SK-N-SH (cell line): ENCODE data around the gene MYL2. TPM values are rescaled to one million over a fixed set of nuclear protein-coding genes. Genes with fewer than 3 reads are reported as not detected.

Experiments
- CTCF ChIA-PET: fragments of 300-600, 350-600 bp; formaldehyde crosslinking; extraction: SDS; loops from one replicate; lab custom pipeline; 2021; lab: Yijun Ruan, JAX
- POLR2A ChIA-PET: fragments of 350-600 bp; sonication (Branson Sonifier 250); formaldehyde crosslinking; extraction: SDS; loops from one replicate; lab custom pipeline; 2020; ENCODE audit warnings: antibody characterized with exemption, inconsistent platforms; lab: Yijun Ruan, JAX
- DNase-seq: peaks from one replicate; pipeline ENCODE4 v3.0.0; 2012
- H2AFZ ChIP-seq: fragments of 200-600 bp; sonication (generic); 2 replicates; pipeline ENCODE4 v1.8.1; 2016; ENCODE audit warnings: antibody characterized with exemption, mild to moderate bottlenecking, low read depth
- H3F3A ChIP-seq: fragments of 200-600 bp; sonication (generic); replicated peaks from 2 replicates; pipeline ENCODE3; 2016; ENCODE audit warnings: antibody characterized with exemption, mild to moderate bottlenecking; ENCODE audit not compliant: insufficient read depth
- H3K27ac ChIP-seq, 2 experiments: fragments of 200-500 bp in 1 of 2; fragments of 200-600 bp in 1 of 2; sonication (Bioruptor generic) in 1 of 2; sonication (generic), shearing (Covaris generic) in 1 of 2; 2 replicates each; pipeline versions ENCODE4 v1.5.1 to v1.6.1; 2014 to 2016; ENCODE audit warnings: low read depth in 2 of 2, inconsistent platforms in 1 of 2, low read length in 1 of 2, mild to moderate bottlenecking in 1 of 2, mixed read lengths in 1 of 2
- H3K27me3 ChIP-seq: fragments of 200-600 bp; sonication (generic), shearing (Covaris generic); 2 replicates; pipeline ENCODE4 v1.6.1; 2016; ENCODE audit warnings: mixed run types; ENCODE audit not compliant: insufficient read depth
- H3K36me3 ChIP-seq, 2 experiments: fragments of 200-500 bp in 1 of 2; fragments of 200-600 bp in 1 of 2; sonication (Bioruptor generic) in 1 of 2; sonication (generic) in 1 of 2; replicated peaks in 1 of 2; 2 replicates each; pipeline versions ENCODE3 to v1.5.1; 2014 to 2016; ENCODE audit warnings: low read length in 1 of 2, mild to moderate bottlenecking in 1 of 2; ENCODE audit not compliant: insufficient read depth in 2 of 2, control insufficient read depth in 1 of 2
- H3K4me1 ChIP-seq, 2 experiments: fragments of 200-500 bp in 1 of 2; fragments of 200-600 bp in 1 of 2; sonication (Bioruptor generic) in 1 of 2; sonication (generic), shearing (Covaris generic) in 1 of 2; 2 replicates each; pipeline versions ENCODE4 v1.5.1 to v1.6.1; 2014 to 2016; ENCODE audit warnings: low read depth in 1 of 2, low read length in 1 of 2, mixed run types in 1 of 2; ENCODE audit not compliant: insufficient read depth in 2 of 2, control insufficient read depth in 1 of 2
- H3K4me2 ChIP-seq: fragments of 200-600 bp; sonication (generic), shearing (Covaris generic); 2 replicates; pipeline ENCODE4 v1.6.1; 2017; ENCODE audit warnings: mixed run types
- H3K4me3 ChIP-seq, 2 experiments: fragments of 200-500 bp in 1 of 2; fragments of 200-600 bp in 1 of 2; sonication (Bioruptor generic) in 1 of 2; sonication (generic), shearing (Covaris generic) in 1 of 2; 2 replicates each; pipeline versions ENCODE4 v1.5.1 to v1.8.1; 2014 to 2016; ENCODE audit warnings: low read depth in 2 of 2, inconsistent platforms in 1 of 2, low read length in 1 of 2, mild to moderate bottlenecking in 1 of 2, mixed read lengths in 1 of 2, moderate library complexity in 1 of 2
- H3K79me2 ChIP-seq: fragments of 200-600 bp; sonication (generic); 2 replicates; pipeline ENCODE4 v1.8.1; 2017; ENCODE audit warnings: mild to moderate bottlenecking; ENCODE audit not compliant: insufficient read depth
- H3K9ac ChIP-seq: fragments of 200-600 bp; sonication (generic); 2 replicates; pipeline ENCODE4 v1.6.1; 2017; ENCODE audit warnings: mixed run types
- H3K9me2 ChIP-seq: fragments of 200-600 bp; sonication (generic); 2 replicates; pipeline ENCODE4 v1.6.1; 2017; ENCODE audit warnings: mixed run types
- H3K9me3 ChIP-seq: fragments of 200-600 bp; sonication (generic); 2 replicates; pipeline ENCODE4 v1.6.1; 2017; ENCODE audit warnings: mixed run types, mild to moderate bottlenecking, moderate library complexity
- H4K20me1 ChIP-seq: fragments of 200-600 bp; sonication (generic); 2 replicates; pipeline ENCODE4 v1.6.1; 2017; ENCODE audit warnings: mild to moderate bottlenecking, mixed run types; ENCODE audit not compliant: insufficient read depth
- CTCF ChIP-seq: fragments of 200-600 bp; sonication (generic); IDR thresholded peaks from 2 replicates; pipeline ENCODE4 v1.6.1; 2017; ENCODE audit warnings: antibody characterized with exemption, mild to moderate bottlenecking, moderate library complexity
- EP300 ChIP-seq, 2 experiments: IDR thresholded peaks; 2 replicates each; pipeline versions ENCODE4 v1.4.0 to v1.6.1; 2012; ENCODE audit warnings: borderline replicate concordance in 1 of 2, low read depth in 1 of 2, low read length in 1 of 2
- EZH2phosphoT487 ChIP-seq: fragments of 200-600 bp; sonication (generic); IDR thresholded peaks from 2 replicates; pipeline ENCODE4 v1.6.1; 2017; ENCODE audit warnings: low read depth, mixed run types, mild to moderate bottlenecking, antibody characterized with exemption, moderate library complexity, borderline replicate concordance
- FOSL2 ChIP-seq: IDR thresholded peaks from 2 replicates; pipeline ENCODE4 v1.4.0; 2012; ENCODE audit warnings: low read depth, mild to moderate bottlenecking, moderate library complexity, borderline replicate concordance
- JUND ChIP-seq: IDR thresholded peaks from 2 replicates; pipeline ENCODE4 v1.4.0; 2012
- MEF2A ChIP-seq: IDR thresholded peaks from 2 replicates; pipeline ENCODE4 v1.4.0; 2012; ENCODE audit warnings: low read depth, borderline replicate concordance
- NRF1 ChIP-seq: IDR thresholded peaks from 2 replicates; pipeline ENCODE4 v1.6.1; 2012; ENCODE audit warnings: low read depth, mild to moderate bottlenecking, low read length
- POLR2AphosphoS5 ChIP-seq: IDR thresholded peaks from 2 replicates; pipeline ENCODE4 v1.6.1; 2012; ENCODE audit warnings: low read depth, low read length
- SMC3 ChIP-seq: IDR thresholded peaks from 2 replicates; pipeline ENCODE4 v1.6.1; 2012; ENCODE audit warnings: low read depth, low read length, improper control_type of control experiment
- TCF12 ChIP-seq: IDR thresholded peaks from 2 replicates; pipeline ENCODE4 v1.4.0; 2012
- TEAD4 ChIP-seq: IDR thresholded peaks from 2 replicates; pipeline ENCODE4 v1.4.0; 2012; ENCODE audit warnings: mild to moderate bottlenecking, borderline replicate concordance; ENCODE audit not compliant: insufficient read depth
- YY1 ChIP-seq: IDR thresholded peaks from 2 replicates; pipeline ENCODE4 v1.4.0; 2012; ENCODE audit warnings: low read depth, mild to moderate bottlenecking
- WGBS: methylation state at CpG from one replicate; pipeline ENCODE4 v1.1.6; 2017; ENCODE audit warnings: low lambda C conversion rate; 5-methylcytosine and 5-hydroxymethylcytosine counted together
- polyA plus RNA-seq, 3 experiments: library from polyadenylated mRNA; depleted of rRNA; stranded (reverse); fragments of >200 nt; gene quantifications; 2 replicates each; pipeline ENCODE4 v1.2.3, GENCODE V29; 2012

Gene MYL2
- polyA plus RNA-seq, 1 of the 3 experiments (the other 2 are of a cell fraction): not detected

- H3K36me3 ChIP-seq: no peaks in the 10 kb centered on the region
- no peak for DNase-seq
- H3F3A ChIP-seq: no peaks in the 10 kb centered on the region
- no peak overlapping the region for H2AFZ ChIP-seq
- no peaks in the 10 kb centered on the region for H3K9me3 ChIP-seq
- H3K4me2 ChIP-seq: no peak overlapping the region
- WGBS: 84% methylated on average over 6 of the region's 6 CpGs
- H3K27ac ChIP-seq: no peak overlapping the region
- peaks cover 0 to 5% of the 10 kb centered on the region in 2 experiments; a peak in 2 of 4 replicates for H3K4me1 ChIP-seq
- POLR2A ChIA-PET: no interaction called here
- no peak overlapping the region for H3K9ac ChIP-seq
- no peak overlapping the region for H3K4me3 ChIP-seq
- CTCF ChIA-PET: interaction anchor here (1.1 to 2.1 kb wide), 3 partner anchors 8 to 387 kb away, joined by 3 to 6 read pairs (median 3); partner anchors contain the start of gene MYL2
- no peaks in the 10 kb centered on the region for H4K20me1 ChIP-seq
- H3K9me2 ChIP-seq: no peaks in the 10 kb centered on the region
- no peaks in the 10 kb centered on the region for H3K27me3 ChIP-seq
- TF ChIP-seq JUND (no peak), YY1 (no peak), FOSL2 (no peak), POLR2AphosphoS5 (no peak), TEAD4 (no peak), SMC3 (no peak), MEF2A (no peak), EP300 (IDR thresholded peaks at IDR 0.05; ENCODE audit: borderline replicate concordance in 1 of 2, low read depth in 1 of 2, low read length in 1 of 2) (no peak), NRF1 (no peak), CTCF (no peak), EZH2phosphoT487 (no peak)
- TF ChIP-seq, all 33 proteins: peak for 0
- H3K79me2 ChIP-seq: no peaks in the 10 kb centered on the region
These were observed 8.1 kb downstream of the MYL2 start for GRCh38 chr12:110912263-110912662.

- H4K20me1 ChIP-seq: no peaks in the 10 kb centered on the region
- H3K27me3 ChIP-seq: no peaks in the 10 kb centered on the region
- DNase-seq: no peak
- H3K4me3 ChIP-seq: no peak overlapping the region
- no peak for TF ChIP-seq TCF12
- POLR2A ChIA-PET: no interaction called here
- H3F3A ChIP-seq: no peaks in the 10 kb centered on the region
- CTCF ChIA-PET: interaction anchor here (1.9 to 2.0 kb wide), 2 partner anchors 14 to 28 kb away, joined by 6 to 7 read pairs; no protein-coding TSS in a partner anchor
- H3K4me1 ChIP-seq: no peaks in the 10 kb centered on the region; a peak in 1 of 4 replicates
- WGBS: 67% methylated on average over 13 of the region's 14 CpGs
- H3K79me2 ChIP-seq: no peaks in the 10 kb centered on the region
- no peak overlapping the region for H3K27ac ChIP-seq
- no peak overlapping the region for H3K4me2 ChIP-seq
- H3K9ac ChIP-seq: no peak overlapping the region
- H3K9me3 ChIP-seq: no peaks in the 10 kb centered on the region
- H3K9me2 ChIP-seq: no peaks in the 10 kb centered on the region
- H3K36me3 ChIP-seq: no peaks in the 10 kb centered on the region
- H2AFZ ChIP-seq: no peak overlapping the region
These were observed 11.8 kb downstream of the MYL2 start for GRCh38 chr12:110908377-110909152.
